Mucosa of descending colon (tissue), 3 donors: ENCODE results near the gene ZBTB21. TPM values are rescaled to one million over a fixed set of nuclear protein-coding genes. Genes with fewer than 3 reads are reported as not detected.

Experiments used
- ATAC-seq: fragments of 200-7000 bp; cut with Tn5 transposase; one replicate; pipeline ENCODE4 v1.9.1; 2020; ENCODE audit warnings: mild to moderate bottlenecking, moderate library complexity
- DNase-seq, 3 donors: peaks; one replicate each; pipeline ENCODE4 v3.0.0-alpha.2; 2020
- H3K36me3 ChIP-seq: fragments of 200-600 bp; one replicate; pipeline ENCODE4 v1.8.0; 2021; ENCODE audit warnings: low read depth, mild to moderate bottlenecking
- H3K4me1 ChIP-seq: fragments of 200-600 bp; one replicate; pipeline ENCODE4 v1.8.0; 2021; ENCODE audit warnings: low read depth, mild to moderate bottlenecking
- H3K4me3 ChIP-seq: fragments of 200-600 bp; one replicate; pipeline ENCODE4 v1.8.0; 2021; ENCODE audit warnings: mild to moderate bottlenecking
- H3K9me3 ChIP-seq: fragments of 200-600 bp; one replicate; pipeline ENCODE4 v1.8.0; 2021; ENCODE audit warnings: mild to moderate bottlenecking
- intact Hi-C, 2 donors: fragments of 100-400 bp; cut with DNase I in 1 of 2; cut with micrococcal nuclease in 1 of 2; formaldehyde crosslinking; loops; one replicate each; pipeline versions ENCODE4 v1.11.0 to v1.11.1; 2022; cut with DNase I, micrococcal nuclease
- total RNA-seq, 3 donors: library from RNA; stranded (reverse); fragmentation: NEBNext Ultra II Directional in 2 of 3; extraction: Animal tissue kit (Norgen Biotek cat#: 25700) in 2 of 3; gene quantifications; one replicate each; pipeline versions ENCODE4 v1.2.1 to v1.2.4, GENCODE V29; 2021 to 2023
- TF ChIP-seq, protein P1 (sequence below): fragments of 200-600 bp; IDR thresholded peaks from one replicate; pipeline ENCODE4 v1.8.0; 2022; ENCODE audit warnings: antibody characterized with exemption, mild to moderate bottlenecking
- donor health status: DM: no; HTN: no; CAD: no; lungs with moderate emphysema.
- donor health status: DM: no; HTN: no; CAD: no.
- donor health status: DM: no; HTN: yes; CAD: no.

Gene ZBTB21
- total RNA-seq, 3 donors from 2014 or later: 11.8 to 18.9 (median 14.6) TPM

GRCh38 chr21:41945982-41946381, 64.2 kb downstream of the ZBTB21 start:
- no peaks in the 10 kb centered on the region for H3K36me3 ChIP-seq
- TF ChIP-seq, protein P1, sequence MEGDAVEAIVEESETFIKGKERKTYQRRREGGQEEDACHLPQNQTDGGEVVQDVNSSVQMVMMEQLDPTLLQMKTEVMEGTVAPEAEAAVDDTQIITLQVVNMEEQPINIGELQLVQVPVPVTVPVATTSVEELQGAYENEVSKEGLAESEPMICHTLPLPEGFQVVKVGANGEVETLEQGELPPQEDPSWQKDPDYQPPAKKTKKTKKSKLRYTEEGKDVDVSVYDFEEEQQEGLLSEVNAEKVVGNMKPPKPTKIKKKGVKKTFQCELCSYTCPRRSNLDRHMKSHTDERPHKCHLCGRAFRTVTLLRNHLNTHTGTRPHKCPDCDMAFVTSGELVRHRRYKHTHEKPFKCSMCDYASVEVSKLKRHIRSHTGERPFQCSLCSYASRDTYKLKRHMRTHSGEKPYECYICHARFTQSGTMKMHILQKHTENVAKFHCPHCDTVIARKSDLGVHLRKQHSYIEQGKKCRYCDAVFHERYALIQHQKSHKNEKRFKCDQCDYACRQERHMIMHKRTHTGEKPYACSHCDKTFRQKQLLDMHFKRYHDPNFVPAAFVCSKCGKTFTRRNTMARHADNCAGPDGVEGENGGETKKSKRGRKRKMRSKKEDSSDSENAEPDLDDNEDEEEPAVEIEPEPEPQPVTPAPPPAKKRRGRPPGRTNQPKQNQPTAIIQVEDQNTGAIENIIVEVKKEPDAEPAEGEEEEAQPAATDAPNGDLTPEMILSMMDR: no peak
- no peaks in the 10 kb centered on the region for H3K9me3 ChIP-seq
- intact Hi-C loops: no loop called here
- ATAC-seq (no peak), DNase-seq (no peak)
- H3K4me3 ChIP-seq: no peak overlapping the region
- no peaks in the 10 kb centered on the region for H3K4me1 ChIP-seq

- Histone ChIP-seq H3K9me3 (no peaks in the 10 kb centered on the region), H3K4me3 (no peak overlapping the region), H3K36me3 (no peaks in the 10 kb centered on the region), H3K4me1 (no peaks in the 10 kb centered on the region)
- intact Hi-C loops: no loop called here
- DNase-seq (no peak), ATAC-seq (no peak)
- TF ChIP-seq, protein P1: no peak
These were observed 66.3 kb downstream of the ZBTB21 start for GRCh38 chr21:41943851-41944250.

DNA sequence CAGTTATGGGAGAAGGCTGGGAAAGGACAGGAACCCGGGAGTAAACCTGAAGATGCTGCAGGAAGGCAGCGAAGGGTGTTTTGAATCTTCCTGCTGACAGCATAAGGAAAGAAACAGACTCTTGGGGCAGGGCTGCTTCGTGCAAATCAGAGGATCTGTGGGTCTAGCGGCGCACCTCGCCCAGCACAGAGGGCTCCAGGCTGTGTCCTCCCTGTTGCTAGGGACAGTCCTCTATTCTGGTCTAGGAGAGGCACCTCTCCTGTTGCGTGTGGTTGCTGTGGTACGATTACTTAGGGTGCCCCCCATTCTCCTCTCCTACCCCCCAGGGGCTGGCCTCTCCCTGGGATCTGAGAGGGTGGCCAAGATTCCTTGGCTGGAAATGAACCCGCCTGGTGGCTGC, 67.7 kb downstream of the ZBTB21 start:
- no peak overlapping the region for H3K4me3 ChIP-seq
- H3K36me3 ChIP-seq: no peaks in the 10 kb centered on the region
- H3K9me3 ChIP-seq: no peaks in the 10 kb centered on the region
- TF ChIP-seq, protein P1: no peak
- DNase-seq (no peak), ATAC-seq (no peak)
- H3K4me1 ChIP-seq: no peaks in the 10 kb centered on the region
- intact Hi-C loops: no loop called here

DNA sequence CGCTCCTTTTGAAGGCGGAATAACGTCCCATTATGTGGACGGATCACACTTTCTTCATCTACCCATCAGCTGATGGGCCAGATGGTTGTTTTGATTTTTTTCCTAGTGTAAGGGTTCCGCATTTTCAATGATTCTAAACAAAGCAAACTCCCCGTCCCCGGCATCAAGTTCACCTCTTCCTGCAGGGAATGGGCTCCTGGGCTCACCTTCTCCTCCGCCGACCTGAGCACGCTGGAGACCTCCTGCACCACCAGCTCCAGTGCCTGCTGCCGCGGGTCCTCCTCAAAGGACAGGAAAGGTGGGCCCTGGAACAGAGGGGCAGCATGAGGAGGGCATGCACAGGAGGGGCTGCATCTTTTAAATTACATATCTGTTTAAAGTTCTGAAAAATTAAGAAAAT, 68.2 kb downstream of the ZBTB21 start:
- ATAC-seq: no peak
- no peaks in the 10 kb centered on the region for H3K4me1 ChIP-seq
- intact Hi-C loops: no loop called here

DNA sequence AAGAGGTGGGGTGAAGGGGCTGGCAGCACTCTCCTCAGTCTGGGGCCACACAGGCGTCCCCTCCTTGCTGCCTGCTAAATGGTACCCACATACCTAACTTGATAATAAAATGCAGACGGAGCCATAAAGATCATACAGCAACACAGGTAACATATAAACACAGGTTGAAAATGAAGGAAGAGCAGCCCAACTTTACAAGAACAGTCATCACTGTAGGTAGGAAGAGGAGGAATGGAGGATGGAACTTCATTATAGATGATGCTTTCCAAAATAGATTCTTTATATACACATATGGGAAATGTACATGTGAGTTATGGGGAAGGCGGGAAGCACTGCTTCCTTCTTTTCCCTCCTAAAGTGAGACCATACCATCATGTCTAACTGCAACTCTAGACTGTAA, 69.7 kb downstream of the ZBTB21 start:
- intact Hi-C loops: no loop called here
- ATAC-seq (no peak), DNase-seq (no peak)
- no peaks in the 10 kb centered on the region for H3K36me3 ChIP-seq
- TF ChIP-seq, protein P1: no peak
- H3K9me3 ChIP-seq: no peaks in the 10 kb centered on the region
- H3K4me3 ChIP-seq: no peak overlapping the region
- H3K4me1 ChIP-seq: no peaks in the 10 kb centered on the region

More for the DNA sequence above, 68.2 kb downstream of the ZBTB21 start:
- DNase-seq: no peak
- Histone ChIP-seq H3K36me3 (no peaks in the 10 kb centered on the region), H3K4me3 (no peak overlapping the region), H3K9me3 (no peaks in the 10 kb centered on the region)
- TF ChIP-seq, protein P1: no peak

DNA sequence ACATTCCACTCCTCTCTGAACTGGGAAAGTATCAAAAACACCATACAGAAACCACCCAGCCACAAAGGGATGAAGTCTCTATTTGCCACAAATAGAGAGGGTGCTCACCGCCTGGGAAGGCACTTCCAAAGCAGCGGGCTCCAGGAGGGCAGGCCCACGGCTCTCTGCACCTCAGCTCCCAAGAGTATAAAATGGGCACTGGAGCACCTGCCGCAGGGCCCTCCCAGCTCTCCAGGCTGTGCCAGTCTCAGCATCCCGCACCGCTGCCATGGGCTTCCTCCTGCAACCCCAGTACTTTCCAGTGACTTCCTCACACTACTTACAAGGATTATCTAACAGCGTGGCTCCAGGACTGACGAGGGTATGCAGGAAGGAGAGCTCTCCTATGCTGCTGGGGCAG, 70.8 kb downstream of the ZBTB21 start:
- DNase-seq (no peak), ATAC-seq (no peak)
- TF ChIP-seq, protein P1: no peak
- no peaks in the 10 kb centered on the region for H3K36me3 ChIP-seq
- intact Hi-C loops: no loop called here
- H3K9me3 ChIP-seq: no peaks in the 10 kb centered on the region
- H3K4me1 ChIP-seq: no peaks in the 10 kb centered on the region
- H3K4me3 ChIP-seq: no peak overlapping the region
